GM23248 (cell line): ENCODE measurements around the gene SEMA3G. TPM values are rescaled to one million over a fixed set of nuclear protein-coding genes. Genes with fewer than 3 reads are reported as not detected.
A peak's percentile ranks its signal among the peaks of the same experiment; 100 is the strongest.

Experiments used
- DNase-seq: peaks from one replicate; pipeline ENCODE4 v3.0.0-alpha.2; 2015
- H2AFZ ChIP-seq: fragments of 200-600 bp; sonication (generic); 2 replicates; pipeline ENCODE4 v1.6.1; 2016; ENCODE audit warnings: antibody characterized with exemption
- H3F3A ChIP-seq: fragments of 200-600 bp; sonication (generic); 2 replicates; pipeline ENCODE4 v1.6.1; 2016; ENCODE audit warnings: mild to moderate bottlenecking, antibody characterized with exemption, mixed run types; ENCODE audit not compliant: insufficient read depth
- H3K27ac ChIP-seq: fragments of 200-600 bp; sonication (generic); 2 replicates; pipeline ENCODE4 v1.5.1; 2016; ENCODE audit warnings: mild to moderate bottlenecking
- H3K27me3 ChIP-seq: fragments of 200-600 bp; sonication (generic); replicated peaks from 2 replicates; pipeline ENCODE4 v1.6.1; 2016; ENCODE audit warnings: mild to moderate bottlenecking; ENCODE audit not compliant: insufficient read depth
- H3K36me3 ChIP-seq: fragments of 200-600 bp; sonication (generic); 2 replicates; pipeline ENCODE4 v1.6.1; 2016; ENCODE audit warnings: low read depth, mild to moderate bottlenecking
- H3K4me1 ChIP-seq: fragments of 200-600 bp; sonication (generic); 2 replicates; pipeline ENCODE4 v1.6.1; 2016; ENCODE audit warnings: mild to moderate bottlenecking; ENCODE audit not compliant: insufficient read depth
- H3K4me2 ChIP-seq: fragments of 200-600 bp; sonication (generic); one replicate; pipeline ENCODE4 v1.6.1; 2016; ENCODE audit warnings: mild to moderate bottlenecking; ENCODE audit not compliant: unreplicated experiment
- H3K4me3 ChIP-seq: fragments of 200-600 bp; sonication (generic); 2 replicates; pipeline ENCODE4 v1.5.1; 2016; ENCODE audit warnings: mild to moderate bottlenecking
- H3K79me2 ChIP-seq: fragments of 200-600 bp; sonication (generic); 2 replicates; pipeline ENCODE4 v1.6.1; 2016; ENCODE audit warnings: mild to moderate bottlenecking; ENCODE audit not compliant: insufficient read depth
- H3K9ac ChIP-seq: fragments of 200-600 bp; sonication (generic); 2 replicates; pipeline ENCODE4 v1.6.1; 2016; ENCODE audit warnings: mild to moderate bottlenecking
- H3K9me2 ChIP-seq: fragments of 200-600 bp; sonication (generic); 2 replicates; pipeline ENCODE4 v1.6.1; 2016; ENCODE audit warnings: mixed run types, mild to moderate bottlenecking, moderate library complexity; ENCODE audit not compliant: insufficient read depth
- H3K9me3 ChIP-seq: fragments of 200-600 bp; sonication (generic); one replicate; pipeline ENCODE4 v1.6.1; 2017; ENCODE audit warnings: low read depth
- H4K20me1 ChIP-seq: fragments of 200-600 bp; sonication (generic); 2 replicates; pipeline ENCODE4 v1.6.0; 2016; ENCODE audit not compliant: insufficient read depth
- EZH2 ChIP-seq: fragments of 200-600 bp; sonication (generic); IDR thresholded peaks from 2 replicates; pipeline ENCODE4 v1.6.1; 2018; ENCODE audit warnings: antibody characterized with exemption, mild to moderate bottlenecking; ENCODE audit not compliant: insufficient read depth, poor library complexity, severe bottlenecking
- EZH2phosphoT487 ChIP-seq: fragments of 200-600 bp; sonication (generic); IDR thresholded peaks from 2 replicates; pipeline ENCODE4 v1.6.1; 2018; ENCODE audit warnings: antibody characterized with exemption, moderate library complexity, mild to moderate bottlenecking, low read depth; ENCODE audit not compliant: insufficient read depth
- WGBS, 2 experiments: methylation state at CpG; one replicate each; pipeline ENCODE4 v1.1.6; 2015 to 2017; ENCODE audit warnings: low lambda C conversion rate in 2 of 2, low coverage in 1 of 2; ENCODE audit errors: missing lambda C conversion rate in 2 of 2; 5-methylcytosine and 5-hydroxymethylcytosine counted together
- in situ Hi-C: fragments of 300-500 bp; cut with MboI; formaldehyde crosslinking; loops from 2 replicates; pipeline ENCODE4 v1.15.0; 2020
- polyA plus RNA-seq: library from polyadenylated mRNA; unstranded; fragments of >200 nt; fragmentation: Nextera tagmentation; extraction: Ambion mirVana; gene quantifications from 2 replicates; pipeline ENCODE4 v1.2.1, GENCODE V29; 2016
- total RNA-seq: library from RNA; depleted of rRNA; stranded (reverse); fragments of >200 nt; shearing (Covaris generic); gene quantifications from 2 replicates; pipeline ENCODE4 v1.2.3, GENCODE V29; 2014

SEMA3G gene
- total and polyA plus RNA-seq, 2 experiments from 2014 or later: 0.21 TPM; not detected in 1

- no peaks in the 10 kb centered on the region for H4K20me1 ChIP-seq
- no peaks in the 10 kb centered on the region for H3K79me2 ChIP-seq
- no peak for TF ChIP-seq EZH2
- no peak for TF ChIP-seq EZH2phosphoT487
- H3K9me2 ChIP-seq: no peaks in the 10 kb centered on the region
- H2AFZ ChIP-seq: no peak overlapping the region
- H3K27ac ChIP-seq: no peak overlapping the region
- in situ Hi-C loops: no loop called here
- no peak overlapping the region for H3K9ac ChIP-seq
- DNase-seq: no peak
- no peaks in the 10 kb centered on the region for H3K4me1 ChIP-seq
- H3K27me3 ChIP-seq: no peaks in the 10 kb centered on the region
- no peak overlapping the region for H3K4me2 ChIP-seq
- 94 to 95% methylated on average over 16 of the region's 16 CpGs for WGBS, 2 experiments
- H3K4me3 ChIP-seq: no peak overlapping the region
- H3K9me3 ChIP-seq: no peaks in the 10 kb centered on the region
- peaks cover 62% of the 10 kb centered on the region; the same call in 1 of the 2 replicates for H3K36me3 ChIP-seq
- peaks cover 1% of the 10 kb centered on the region; the same call in 1 of the 2 replicates for H3F3A ChIP-seq
Measured at GRCh38 chr3:52477076-52477795, 32.3 kb upstream of the SEMA3G start.

- Histone ChIP-seq H3K9me3 (no peaks in the 10 kb centered on the region), H2AFZ (no peak overlapping the region), H3F3A (peaks cover 8% of the 10 kb centered on the region; the same call in 1 of the 2 replicates), H3K4me3 (no peak overlapping the region), H4K20me1 (no peaks in the 10 kb centered on the region), H3K4me1 (peaks cover 11% of the 10 kb centered on the region), H3K36me3 (peaks cover 59% of the 10 kb centered on the region; the same call in 1 of the 2 replicates), H3K79me2 (peaks cover 28% of the 10 kb centered on the region), H3K27ac (no peak overlapping the region), H3K9ac (no peak overlapping the region), H3K9me2 (no peaks in the 10 kb centered on the region), H3K27me3 (no peaks in the 10 kb centered on the region), H3K4me2 (no peak overlapping the region)
- no peak for DNase-seq
- TF ChIP-seq EZH2 (no peak), EZH2phosphoT487 (no peak)
- 90 to 100% methylated on average over 5 of the region's 5 CpGs for WGBS, 2 experiments
- in situ Hi-C loops: no loop called here
Measured at GRCh38 chr3:52473026-52473425, 28.1 kb upstream of the SEMA3G start.

- peaks cover 9% of the 10 kb centered on the region; the same call in 1 of the 2 replicates for H3F3A ChIP-seq
- no peak overlapping the region for H3K4me2 ChIP-seq
- H3K79me2 ChIP-seq: peaks cover 32% of the 10 kb centered on the region
- no peak overlapping the region for H2AFZ ChIP-seq
- peaks cover 15% of the 10 kb centered on the region for H3K4me1 ChIP-seq
- TF ChIP-seq EZH2phosphoT487 (no peak), EZH2 (no peak)
- H3K4me3 ChIP-seq: no peak overlapping the region
- H3K27ac ChIP-seq: no peak overlapping the region
- H3K27me3 ChIP-seq: no peaks in the 10 kb centered on the region
- H3K9me2 ChIP-seq: no peaks in the 10 kb centered on the region
- 84 to 86% methylated on average over 14 of the region's 14 CpGs for WGBS, 2 experiments
- H3K9me3 ChIP-seq: no peaks in the 10 kb centered on the region
- no peak for DNase-seq
- no peaks in the 10 kb centered on the region for H4K20me1 ChIP-seq
- peaks cover 55% of the 10 kb centered on the region; the same call in 1 of the 2 replicates for H3K36me3 ChIP-seq
- in situ Hi-C loops: no loop called here
- H3K9ac ChIP-seq: no peak overlapping the region
Measured at GRCh38 chr3:52472239-52473000, 27.5 kb upstream of the SEMA3G start.

- Histone ChIP-seq H3K27me3 (no peaks in the 10 kb centered on the region), H3K4me2 (no peak overlapping the region), H2AFZ (no peak overlapping the region), H3K9me2 (no peaks in the 10 kb centered on the region), H4K20me1 (no peaks in the 10 kb centered on the region), H3K4me3 (no peak overlapping the region), H3F3A (peaks cover 11% of the 10 kb centered on the region), H3K36me3 (peaks cover 51% of the 10 kb centered on the region; the same call in 1 of the 2 replicates), H3K27ac (no peak overlapping the region), H3K79me2 (peaks cover 40% of the 10 kb centered on the region), H3K9me3 (no peaks in the 10 kb centered on the region), H3K9ac (no peak overlapping the region), H3K4me1 (peaks cover 15% of the 10 kb centered on the region)
- in situ Hi-C loops: no loop called here
- 69 to 73% methylated on average over 26 of the region's 26 CpGs for WGBS, 2 experiments
- DNase-seq: peak; percentile 69
- TF ChIP-seq EZH2phosphoT487 (no peak), EZH2 (no peak)
Measured at GRCh38 chr3:52471371-52472238, 26.7 kb upstream of the SEMA3G start.
